ENCODE measurements around the gene NFE2L2.
"Not testable (repeated sequence)": the region's sequence is repeated elsewhere in the genome, so short reads cannot be mapped to it uniquely, and the experiment has no call there.

NFE2L2 gene

GRCh38 chr2:177188482-177189469, 75.8 kb downstream of the NFE2L2 start:
- no peak for DNase-seq

- DNase-seq: no peak
Observed at GRCh38 chr2:177187631-177188312, 76.8 kb downstream of the NFE2L2 start.

GRCh38 chr2:177186038-177186437, 78.5 kb downstream of the NFE2L2 start:
- DNase-seq: not testable (repeated sequence)

DNA sequence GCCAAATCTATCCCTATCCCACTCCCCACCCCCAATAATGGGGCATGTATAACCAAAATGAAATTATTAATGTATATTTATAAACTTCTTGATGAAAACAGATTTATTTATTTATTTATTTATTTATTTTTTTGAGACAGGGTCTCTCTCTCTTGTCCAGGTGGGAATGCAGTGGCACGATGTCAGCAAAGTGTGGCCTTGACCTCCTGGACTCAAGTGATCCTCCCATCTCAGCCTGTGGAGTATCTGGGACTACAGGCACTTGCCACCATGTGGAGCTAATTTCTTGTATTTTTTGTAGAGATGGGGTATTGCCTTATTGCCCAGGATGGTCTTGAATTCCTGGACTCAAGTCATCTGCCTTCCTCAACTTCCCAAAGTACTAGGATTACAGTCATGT, 79.9 kb downstream of the NFE2L2 start:
- no peak for DNase-seq

DNA sequence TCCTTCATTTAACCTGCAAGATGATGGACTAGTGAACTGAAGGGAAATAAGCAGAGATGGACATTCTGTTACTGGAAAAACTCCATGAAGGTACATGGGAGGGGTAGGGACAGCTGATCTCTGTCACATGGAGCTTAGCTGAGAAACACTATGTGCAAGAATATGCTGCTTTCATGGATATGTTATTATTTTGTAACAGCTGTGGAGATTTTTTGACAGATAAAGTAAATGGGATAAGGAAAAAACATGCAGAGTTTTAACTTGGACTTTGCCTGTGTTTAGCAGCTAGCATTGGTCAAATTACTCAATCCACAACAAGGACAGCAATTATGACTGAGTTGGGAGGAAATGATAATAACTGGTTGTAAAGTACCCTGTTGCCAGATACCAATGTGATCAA, 80.7 kb downstream of the NFE2L2 start:
- no peak for DNase-seq
